ENCODE results near the gene GRM7.

GRM7 gene

DNA sequence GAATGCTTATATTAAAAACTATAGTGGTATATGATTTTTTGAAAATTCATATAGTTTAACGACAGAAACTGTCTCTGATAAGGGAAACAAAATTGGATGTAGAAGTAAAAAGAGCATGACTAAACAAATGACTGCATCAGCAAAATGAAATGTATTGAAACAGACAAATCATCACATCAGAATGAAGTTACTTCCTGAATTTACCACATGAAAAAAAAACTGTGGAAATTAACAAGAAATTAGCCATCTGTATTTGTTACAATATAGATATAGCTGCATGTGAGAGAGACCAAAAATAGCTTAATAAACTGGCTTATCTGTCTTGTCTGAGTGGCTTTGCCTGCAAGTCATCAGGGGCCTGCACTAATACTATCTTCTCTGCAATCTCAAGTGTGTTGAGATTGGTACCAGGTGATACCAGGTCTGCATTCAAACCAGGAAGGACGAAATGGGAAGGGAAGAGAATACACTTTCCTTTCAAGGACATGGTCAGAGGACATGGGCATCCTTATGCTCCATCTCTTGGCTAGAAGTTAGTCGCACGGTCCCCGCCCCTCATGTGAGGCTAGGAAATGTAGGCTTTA lies 388.7 kb downstream of the GRM7 start:
- no peak for DNase-seq

DNA sequence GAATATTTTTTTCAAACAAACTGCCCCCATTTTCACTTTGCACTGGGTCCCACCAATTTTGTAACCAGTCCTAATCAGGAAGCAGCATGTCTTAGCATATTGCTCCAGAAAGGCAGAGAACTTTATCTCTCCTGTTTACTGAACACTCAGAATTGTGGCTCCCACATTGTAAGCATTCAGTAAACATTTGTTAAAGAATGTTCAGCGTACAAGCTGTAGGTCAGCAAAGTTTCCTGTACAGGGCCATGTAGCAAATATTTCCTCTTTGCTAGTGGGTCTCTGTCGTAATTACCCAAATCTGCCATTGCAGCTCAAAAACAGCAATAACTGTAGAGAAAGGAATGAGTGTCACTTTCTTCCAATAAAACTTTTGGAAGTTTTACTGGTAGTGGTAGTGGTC lies 393.3 kb downstream of the GRM7 start:
- no peak for DNase-seq

DNA sequence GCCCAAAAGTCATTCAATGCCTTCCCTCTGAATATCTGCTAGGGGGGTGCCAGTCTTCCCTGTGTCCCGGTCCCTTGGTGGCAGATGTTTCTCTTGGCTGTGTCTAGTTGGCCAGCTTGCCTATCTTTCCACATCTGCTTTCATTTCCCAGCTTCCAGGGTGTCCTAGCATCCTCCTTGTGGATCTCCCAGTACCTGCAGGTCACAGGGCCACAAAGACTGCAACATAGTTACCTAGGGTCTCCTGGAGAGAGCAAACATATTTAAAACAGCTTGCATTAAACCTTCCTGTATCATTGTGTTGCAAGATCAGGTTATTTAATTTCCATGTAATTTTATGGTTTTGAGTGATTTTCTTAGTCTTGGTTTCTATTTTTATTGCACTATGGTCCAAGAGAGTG lies 400.1 kb downstream of the GRM7 start:
- no peak for DNase-seq

- no peak for DNase-seq
Measured at GRCh38 chr3:7263347-7264195, 402.7 kb downstream of the GRM7 start.

DNA sequence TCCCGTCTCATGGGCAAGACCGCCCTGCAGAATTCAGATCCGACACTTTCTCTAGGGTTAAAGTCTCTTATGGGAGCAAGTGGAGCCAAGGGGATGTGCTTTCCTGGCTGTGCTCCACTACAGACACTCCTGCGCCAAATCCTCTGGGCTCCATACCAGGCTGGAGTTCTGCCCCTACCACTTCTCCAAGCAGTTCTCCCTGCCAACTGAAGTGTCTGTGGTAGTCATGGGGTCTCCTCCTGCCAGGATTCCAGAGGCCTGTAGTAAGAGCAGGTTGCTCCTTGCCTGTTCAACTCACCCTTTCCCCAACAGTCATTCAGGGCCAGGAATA lies 403.2 kb downstream of the GRM7 start:
- DNase-seq, result no peak

DNA sequence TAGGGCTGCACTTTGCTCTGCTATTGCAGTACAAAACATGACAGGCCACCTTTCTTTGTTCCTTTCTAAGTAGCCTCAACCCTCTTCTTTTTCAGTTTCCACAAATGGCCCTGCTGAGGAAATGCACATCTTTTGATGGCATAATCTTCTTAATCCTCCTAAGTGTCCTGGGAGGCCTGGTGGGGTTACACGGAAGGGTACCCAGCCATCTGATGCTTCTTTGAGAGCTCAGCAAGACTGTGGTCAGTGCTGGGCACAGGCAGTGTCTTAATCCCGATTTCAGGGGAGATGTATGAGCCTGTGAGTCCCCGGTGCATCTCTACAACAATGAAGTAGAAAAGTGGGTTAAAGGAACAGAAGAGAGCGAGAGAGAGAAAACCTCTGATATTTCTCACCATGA lies 404.8 kb downstream of the GRM7 start:
- DNase-seq, result no peak

- DNase-seq, result no peak
Measured at GRCh38 chr3:7266551-7266950, 405.6 kb downstream of the GRM7 start.

DNA sequence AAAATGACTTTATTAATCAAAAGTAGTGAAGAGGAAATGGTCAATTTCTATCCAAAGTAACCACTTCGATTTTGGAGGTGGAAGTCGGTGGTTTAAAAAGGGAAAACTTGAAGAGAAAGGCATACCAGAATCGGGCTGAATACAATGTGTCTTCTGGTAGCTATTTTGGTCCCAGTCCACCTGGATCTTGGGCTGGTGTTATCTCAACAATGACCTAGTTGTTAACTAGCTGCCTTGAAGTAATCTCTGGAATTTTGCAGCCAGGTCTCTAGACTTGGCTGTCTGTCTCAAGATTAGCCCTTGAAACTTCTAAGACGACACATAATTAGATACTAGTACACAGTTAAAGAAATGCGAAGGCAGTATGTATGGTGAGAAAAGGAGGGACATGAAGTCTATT lies 409.8 kb downstream of the GRM7 start:
- DNase-seq, result no peak

- no peak for DNase-seq
Measured at GRCh38 chr3:7271631-7272030, 410.7 kb downstream of the GRM7 start.

DNA sequence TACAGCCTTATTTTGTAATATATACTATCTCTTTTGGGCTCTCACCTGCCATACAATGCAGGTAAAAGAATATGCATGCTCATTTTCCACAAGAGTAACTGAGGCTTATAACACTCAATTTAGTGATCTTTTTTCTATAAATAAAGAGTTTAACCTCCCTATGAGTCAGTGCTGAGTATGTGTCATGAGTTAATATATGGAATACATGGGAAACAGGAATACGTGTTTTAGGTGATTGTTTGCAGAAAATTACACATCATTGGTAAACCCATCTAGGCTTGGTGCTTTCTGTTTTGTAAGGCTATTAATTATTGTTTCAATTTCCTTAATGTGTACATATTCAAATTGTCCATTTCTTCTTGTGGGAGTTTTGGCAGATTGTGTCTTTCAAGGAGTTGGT lies 411.3 kb downstream of the GRM7 start:
- no peak for DNase-seq

- DNase-seq, result no peak
Measured at GRCh38 chr3:7275396-7275795, 414.5 kb downstream of the GRM7 start.

DNA sequence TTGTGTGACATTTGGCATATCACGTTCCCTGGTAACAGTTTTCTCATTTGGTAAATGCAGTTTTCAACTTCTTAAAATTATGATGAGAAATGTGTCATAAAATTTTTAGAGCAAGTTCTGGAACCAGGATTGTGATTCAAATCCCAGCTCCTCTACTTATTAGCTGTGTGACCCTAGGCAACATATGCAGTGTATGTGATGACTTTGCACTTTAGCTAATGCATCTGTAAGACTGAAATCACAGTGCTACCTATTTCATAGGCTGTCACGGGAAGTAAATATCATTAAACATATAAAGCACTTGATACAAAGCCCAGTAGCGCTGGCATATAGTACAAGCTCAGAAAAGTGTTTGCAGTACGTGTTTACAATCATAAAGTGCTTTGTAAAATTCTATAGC lies 419.4 kb downstream of the GRM7 start:
- no peak for DNase-seq

GRCh38 chr3:7282988-7283387 lies 422.1 kb downstream of the GRM7 start:
- no peak for DNase-seq

- DNase-seq, result peak in 3 of 4 experiments; percentile 11 to 36 (median 15)
Measured at GRCh38 chr3:7285505-7285904, 424.6 kb downstream of the GRM7 start.

- no peak for DNase-seq
Measured at GRCh38 chr3:7288133-7288532, 427.2 kb downstream of the GRM7 start.

DNA sequence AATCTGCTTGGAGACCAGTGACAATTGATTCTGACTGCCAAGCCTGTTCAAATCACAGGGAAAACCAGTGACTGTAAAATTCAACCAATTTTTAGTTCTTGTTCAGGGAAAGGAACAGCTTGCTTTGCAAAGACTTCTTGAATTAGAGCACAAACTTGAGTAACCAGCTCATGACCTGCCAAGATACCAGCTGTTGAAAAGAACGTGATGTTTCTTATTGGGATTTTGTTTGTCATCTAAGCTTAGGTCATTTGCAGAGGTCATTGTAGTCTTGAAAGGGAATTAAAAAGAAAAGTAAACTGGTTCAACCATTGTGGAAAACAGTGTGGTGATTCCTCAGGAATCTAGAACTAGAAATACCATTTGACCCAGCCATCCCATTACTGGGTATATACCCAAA lies 428.2 kb downstream of the GRM7 start:
- no peak for DNase-seq

DNA sequence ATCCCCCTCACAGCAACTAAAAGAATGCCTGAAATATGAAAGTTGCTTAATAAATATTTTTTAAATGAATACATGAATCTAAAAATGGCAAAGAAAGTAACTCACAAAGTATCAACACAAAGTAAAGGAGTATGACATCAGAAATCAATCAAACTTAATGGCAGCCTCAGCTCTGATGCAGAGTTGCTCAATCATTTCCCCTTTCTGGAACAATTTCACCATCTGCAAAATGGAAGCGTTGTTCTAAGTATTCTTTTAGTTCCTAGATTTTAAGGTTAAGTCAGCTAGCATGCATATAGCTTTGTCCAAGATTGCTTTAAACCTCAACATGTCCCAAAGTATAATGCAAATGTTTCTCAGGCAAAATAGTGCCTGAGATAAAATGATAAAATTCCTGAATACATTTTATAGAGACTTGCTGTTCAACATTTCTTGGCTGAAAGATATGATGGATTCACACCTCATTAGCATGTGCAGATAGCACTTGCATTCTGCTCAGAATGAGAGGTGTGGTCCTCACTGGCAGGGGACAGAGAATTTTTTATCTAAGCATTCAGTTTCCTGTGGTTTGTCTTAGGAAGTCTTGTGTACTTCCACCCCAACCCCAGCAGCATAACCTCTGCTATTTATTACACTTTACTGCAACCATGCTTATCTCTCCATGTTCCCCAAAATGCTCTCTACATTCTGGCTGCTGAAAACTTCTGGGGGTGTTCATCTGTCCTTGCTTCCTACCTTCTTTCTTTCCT lies 429.3 kb downstream of the GRM7 start:
- DNase-seq, result peak; percentile 8 to 58 (median 36)

- no peak for DNase-seq
Measured at GRCh38 chr3:7292362-7292761, 431.4 kb downstream of the GRM7 start.

DNA sequence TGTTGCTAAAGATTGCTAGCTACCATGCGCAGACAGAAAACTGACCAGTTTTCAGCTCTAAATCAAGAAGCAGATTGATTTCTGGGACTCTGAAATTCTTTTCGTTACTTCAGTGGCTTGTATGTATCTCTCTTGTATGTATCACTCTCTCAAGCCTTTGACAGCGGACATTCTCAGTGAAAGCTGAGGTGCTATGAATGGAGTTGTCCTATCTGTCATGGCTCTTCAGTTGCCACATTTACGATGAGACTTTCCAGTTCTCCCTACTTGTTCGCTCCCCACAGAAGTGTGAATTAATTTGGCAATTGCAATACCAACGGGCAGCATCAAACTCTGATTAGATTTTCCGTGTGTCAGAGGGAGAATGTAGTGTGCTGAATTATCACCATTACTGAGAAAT lies 432.4 kb downstream of the GRM7 start:
- DNase-seq, result no peak

- DNase-seq, result no peak
Measured at GRCh38 chr3:7305561-7305960, 444.6 kb downstream of the GRM7 start.

DNA sequence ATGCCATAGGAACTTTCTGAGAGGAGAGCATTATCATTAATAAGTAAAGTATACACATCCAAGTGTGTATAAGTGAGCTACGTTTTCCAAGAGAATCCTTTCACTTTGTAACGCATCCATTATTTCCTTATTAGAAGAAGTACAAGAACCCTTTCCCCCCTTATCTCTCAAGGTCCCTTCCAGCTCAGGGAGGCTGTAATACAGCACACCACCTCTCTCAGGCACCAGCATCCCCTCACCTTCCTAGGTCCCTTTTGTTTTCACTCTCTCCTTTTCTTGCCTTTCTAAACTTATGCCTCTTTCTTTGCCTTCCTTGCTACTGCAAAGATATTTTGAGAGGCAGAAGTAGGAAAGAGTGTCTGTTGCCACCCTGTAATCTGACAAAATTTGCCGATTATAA lies 446.0 kb downstream of the GRM7 start:
- no peak for DNase-seq

- DNase-seq, result no peak
Measured at GRCh38 chr3:7307410-7307809, 446.5 kb downstream of the GRM7 start.

DNA sequence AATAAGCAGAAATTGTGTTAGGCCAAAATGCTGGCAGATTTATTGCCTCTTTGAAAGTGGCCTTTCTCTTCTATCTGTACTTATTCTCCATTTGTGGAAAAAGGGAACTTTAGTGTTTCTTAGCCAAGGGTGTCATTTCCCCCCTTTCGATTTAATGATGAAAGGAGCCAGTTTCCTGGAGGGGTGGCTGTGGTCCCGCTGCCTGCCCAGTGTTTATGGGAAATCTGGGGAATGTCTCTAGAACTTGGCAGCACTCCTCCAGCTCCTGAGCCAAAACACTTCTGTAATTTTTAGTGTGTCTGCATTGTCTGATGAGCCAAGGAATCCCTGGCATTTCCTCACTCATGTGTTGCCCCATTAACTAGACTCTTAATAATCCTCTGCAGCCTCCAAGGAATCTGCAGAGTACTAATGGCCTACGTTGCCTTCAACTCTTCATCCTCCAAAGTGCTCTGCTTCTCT lies 448.8 kb downstream of the GRM7 start:
- peak in 1 of 4 experiments; percentile 4 for DNase-seq

DNA sequence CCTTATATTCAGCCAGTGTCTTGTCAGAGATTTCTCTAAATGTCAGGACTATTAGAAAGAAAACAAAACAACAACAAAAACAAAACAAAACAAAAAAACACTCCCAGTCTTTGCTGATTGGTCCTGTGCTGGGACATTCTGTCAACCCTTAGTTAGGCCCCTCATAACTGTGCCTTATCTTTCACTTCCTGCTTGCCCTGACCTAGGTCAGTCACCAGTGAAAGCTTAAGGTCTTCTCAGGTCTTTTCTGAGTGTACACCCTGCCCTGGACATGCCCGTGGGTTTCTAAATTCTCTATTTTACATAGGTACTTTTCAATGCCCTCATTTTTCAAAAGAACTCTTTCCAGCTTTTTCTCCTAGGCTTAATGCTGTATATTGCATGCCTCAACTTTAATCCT lies 454.1 kb downstream of the GRM7 start:
- no peak for DNase-seq
